Gastrocnemius medialis (tissue), 4 donors: ENCODE data around the gene UTP20. TPM values are rescaled to one million over a fixed set of nuclear protein-coding genes. Genes with fewer than 3 reads are reported as not detected.

Source experiments
- ATAC-seq, 2 donors: fragments of 150-250 bp; one replicate each; pipeline ENCODE4 v1.9.1; 2016
- DNase-seq, 2 donors: peaks; one replicate each; pipeline ENCODE4 v3.0.0-alpha.2; 2019
- H3K27ac ChIP-seq, 4 donors: fragments of 200-600 bp; sonication (generic); 1 replicate in 1 of 4; 2 replicates in 3 of 4; pipeline ENCODE4 v1.5.1; 2016 to 2018; ENCODE audit warnings: mild to moderate bottlenecking in 2 of 4, moderate library complexity in 1 of 4
- H3K27me3 ChIP-seq, 3 donors: fragments of 200-600 bp; sonication (generic) in 2 of 3; 1 replicate in 1 of 3; 2 replicates in 2 of 3; pipeline versions ENCODE4 v1.5.1 to v1.6.0; 2016 to 2019; ENCODE audit warnings: mild to moderate bottlenecking in 1 of 3, moderate library complexity in 1 of 3
- H3K36me3 ChIP-seq, 2 donors: fragments of 200-600 bp; sonication (generic) in 1 of 2; one replicate each; pipeline ENCODE4 v1.5.1; 2017 to 2018
- H3K4me1 ChIP-seq, 2 donors: fragments of 200-600 bp; sonication (generic) in 1 of 2; one replicate each; pipeline ENCODE4 v1.5.1; 2016 to 2017; ENCODE audit warnings: mild to moderate bottlenecking in 2 of 2
- H3K4me3 ChIP-seq, 4 donors: fragments of 200-600 bp; sonication (generic) in 3 of 4; 1 replicate in 1 of 4; 2 replicates in 3 of 4; pipeline ENCODE4 v1.5.1; 2016 to 2019; ENCODE audit warnings: mild to moderate bottlenecking in 2 of 4
- H3K9me3 ChIP-seq, 3 donors: fragments of 200-600 bp; sonication (generic) in 2 of 3; 1 replicate in 1 of 3; 2 replicates in 2 of 3; pipeline ENCODE4 v1.5.1; 2016 to 2019
- POLR2A ChIP-seq, 2 donors: fragments of 450-650 bp; IDR thresholded peaks; one replicate each; pipeline ENCODE4 v1.6.1; 2017; ENCODE audit warnings: antibody characterized with exemption in 2 of 2, mild to moderate bottlenecking in 2 of 2, moderate library complexity in 2 of 2
- in situ Hi-C, 4 donors: fragments of 200-750 bp; cut with MboI; loops; one replicate each; pipeline versions ENCODE4 v1.15.0 to v1.8.0; 2017; ENCODE audit warnings: low sequenced_read_pairs in 4 of 4
- intact Hi-C: fragments of 100-400 bp; cut with DNase I; formaldehyde crosslinking; loops from one replicate; pipeline ENCODE4 v1.15.1; 2023; ENCODE audit warnings: low total_unique reads
- total RNA-seq, 4 donors: library from RNA; depleted of rRNA; stranded (reverse); fragments of >200 nt; gene quantifications; one replicate each; pipeline versions ENCODE4 v1.1.0 to v1.2.3, GENCODE V29; 2016
- TF ChIP-seq, protein P1 (sequence below), 5 experiments: fragments of 450-650 bp in 3 of 5; fragments of 200-600 bp in 2 of 5; sonication (generic) in 2 of 5; IDR thresholded peaks in 4 of 5; conservative IDR thresholded peaks in 1 of 5; 1 replicate in 4 of 5; 2 replicates in 1 of 5; pipeline ENCODE4 v1.5.1; 2016 to 2019; ENCODE audit warnings: antibody characterized with exemption in 5 of 5, mild to moderate bottlenecking in 3 of 5, moderate library complexity in 3 of 5

UTP20 gene
- total RNA-seq, 4 donors from 2014 or later, result 5.9 to 15.5 (median 10.3) TPM

DNA sequence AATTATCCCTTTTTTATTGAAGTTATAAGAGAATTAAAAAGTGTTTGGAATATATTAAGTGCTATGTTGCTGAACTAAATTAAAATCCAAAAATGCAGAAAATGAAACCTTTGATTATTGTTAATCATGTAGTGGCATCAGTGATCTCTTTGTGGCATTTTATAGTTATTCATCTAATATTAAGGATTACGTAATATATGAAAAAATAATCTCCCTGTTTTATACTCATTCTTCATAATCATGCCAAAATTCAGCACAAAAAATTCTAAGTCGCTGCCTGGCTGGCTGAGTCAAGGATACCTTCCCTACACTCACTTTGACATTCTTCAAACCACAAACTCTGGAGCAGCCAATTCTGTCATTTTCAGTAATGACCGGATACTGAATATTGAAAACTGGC, 64.0 kb downstream of the UTP20 start:
- Histone ChIP-seq H3K9me3 (no peaks in the 10 kb centered on the region), H3K4me1 (no peaks in the 10 kb centered on the region), H3K36me3 (peaks cover 5 to 87% of the 10 kb centered on the region in 2 donors), H3K27ac (no peak overlapping the region), H3K4me3 (no peak overlapping the region), H3K27me3 (no peaks in the 10 kb centered on the region)
- TF ChIP-seq POLR2A (IDR thresholded peaks at IDR 0.05), result no peak
- TF ChIP-seq, protein P1, sequence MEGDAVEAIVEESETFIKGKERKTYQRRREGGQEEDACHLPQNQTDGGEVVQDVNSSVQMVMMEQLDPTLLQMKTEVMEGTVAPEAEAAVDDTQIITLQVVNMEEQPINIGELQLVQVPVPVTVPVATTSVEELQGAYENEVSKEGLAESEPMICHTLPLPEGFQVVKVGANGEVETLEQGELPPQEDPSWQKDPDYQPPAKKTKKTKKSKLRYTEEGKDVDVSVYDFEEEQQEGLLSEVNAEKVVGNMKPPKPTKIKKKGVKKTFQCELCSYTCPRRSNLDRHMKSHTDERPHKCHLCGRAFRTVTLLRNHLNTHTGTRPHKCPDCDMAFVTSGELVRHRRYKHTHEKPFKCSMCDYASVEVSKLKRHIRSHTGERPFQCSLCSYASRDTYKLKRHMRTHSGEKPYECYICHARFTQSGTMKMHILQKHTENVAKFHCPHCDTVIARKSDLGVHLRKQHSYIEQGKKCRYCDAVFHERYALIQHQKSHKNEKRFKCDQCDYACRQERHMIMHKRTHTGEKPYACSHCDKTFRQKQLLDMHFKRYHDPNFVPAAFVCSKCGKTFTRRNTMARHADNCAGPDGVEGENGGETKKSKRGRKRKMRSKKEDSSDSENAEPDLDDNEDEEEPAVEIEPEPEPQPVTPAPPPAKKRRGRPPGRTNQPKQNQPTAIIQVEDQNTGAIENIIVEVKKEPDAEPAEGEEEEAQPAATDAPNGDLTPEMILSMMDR (IDR thresholded peaks at IDR 0.05 in 4 of 5, conservative IDR thresholded peaks at IDR 0.05 in 1 of 5), result no peak
- ATAC-seq, result no peak
- intact Hi-C loops (no loop called here), in situ Hi-C loops (no loop called here)
- DNase-seq, result no peak

DNA sequence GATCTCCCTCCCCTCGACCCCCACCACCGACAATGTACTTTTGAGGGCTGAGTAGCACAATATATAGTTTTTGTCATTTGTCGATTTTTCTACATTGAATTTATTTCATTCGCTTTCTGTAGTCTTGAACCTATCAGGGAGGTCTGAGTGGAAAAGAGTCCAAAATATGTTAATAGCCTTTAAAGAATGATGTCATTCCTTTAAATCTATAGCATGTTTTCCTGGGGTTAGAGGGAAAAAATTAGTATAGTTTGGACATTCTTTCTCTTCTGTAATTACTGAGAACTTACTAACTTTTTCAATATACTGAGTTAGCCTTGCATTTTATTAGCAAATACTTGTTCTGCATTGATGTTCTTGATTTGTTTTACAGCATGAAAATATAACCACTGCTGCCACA, 71.8 kb downstream of the UTP20 start:
- H3K36me3 ChIP-seq, result peaks cover 6 to 81% of the 10 kb centered on the region in 2 donors
- intact Hi-C loops, result no loop called here
- no peak for ATAC-seq

DNA sequence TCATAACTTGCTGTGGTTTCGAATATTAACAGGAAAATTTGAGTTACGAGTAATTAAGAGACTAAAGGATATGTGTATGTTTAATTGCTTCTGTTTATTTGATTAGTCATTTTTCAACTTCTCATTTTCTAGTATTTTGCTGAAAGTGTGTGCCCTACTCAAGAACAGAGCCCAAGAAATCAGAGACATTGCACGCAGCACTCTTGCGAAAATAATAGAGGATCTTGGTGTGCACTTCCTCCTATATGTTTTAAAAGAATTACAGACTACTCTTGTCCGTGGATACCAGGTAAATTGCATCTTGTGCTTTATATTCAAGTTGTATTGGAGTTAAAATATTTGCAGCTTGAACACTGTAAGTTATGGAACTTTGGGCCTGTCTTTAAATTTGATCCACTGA, 76.9 kb downstream of the UTP20 start:
- H3K36me3 ChIP-seq, result peaks cover 2 to 79% of the 10 kb centered on the region in 2 donors
- no peak overlapping the region for H3K27ac ChIP-seq
- in situ Hi-C loops (no loop called here), intact Hi-C loops (no loop called here)
- no peaks in the 10 kb centered on the region for H3K9me3 ChIP-seq
- TF ChIP-seq, protein P1 (IDR thresholded peaks at IDR 0.05 in 4 of 5, conservative IDR thresholded peaks at IDR 0.05 in 1 of 5), result no peak
- TF ChIP-seq POLR2A (IDR thresholded peaks at IDR 0.05), result no peak
- ATAC-seq, result no peak
- no peak for DNase-seq
- H3K4me3 ChIP-seq, result no peak overlapping the region
- H3K27me3 ChIP-seq, result no peaks in the 10 kb centered on the region
- H3K4me1 ChIP-seq, result no peaks in the 10 kb centered on the region

More for the DNA sequence above, 71.8 kb downstream of the UTP20 start:
- Histone ChIP-seq H3K27ac (no peak overlapping the region), H3K4me1 (no peaks in the 10 kb centered on the region), H3K27me3 (no peaks in the 10 kb centered on the region), H3K9me3 (no peaks in the 10 kb centered on the region), H3K4me3 (no peak overlapping the region)
- TF ChIP-seq, protein P1 (IDR thresholded peaks at IDR 0.05 in 4 of 5, conservative IDR thresholded peaks at IDR 0.05 in 1 of 5), result no peak
- TF ChIP-seq POLR2A (IDR thresholded peaks at IDR 0.05), result no peak
- in situ Hi-C loops, result no loop called here
- DNase-seq, result no peak

DNA sequence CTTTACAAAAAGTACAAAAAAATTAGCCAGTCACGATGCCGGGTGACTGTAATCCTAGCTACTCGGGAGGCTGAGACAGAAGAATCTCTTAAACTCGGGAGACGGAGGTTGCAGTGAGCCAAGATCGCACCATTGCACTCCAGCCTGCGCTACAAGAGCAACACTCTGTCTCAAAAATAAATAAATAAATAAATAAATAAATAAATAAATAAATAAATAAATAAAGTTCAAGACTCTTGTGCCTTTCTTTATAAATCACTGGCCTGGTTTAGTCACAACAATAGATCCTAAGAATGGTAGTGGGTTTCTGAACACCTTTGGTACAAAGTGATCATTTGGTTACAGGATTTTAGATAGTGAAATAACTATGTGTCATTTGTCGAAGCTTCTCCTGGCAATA, 81.5 kb downstream of the UTP20 start:
- no peaks in the 10 kb centered on the region for H3K4me1 ChIP-seq
- in situ Hi-C loops (no loop called here), intact Hi-C loops (no loop called here)
- H3K9me3 ChIP-seq, result no peaks in the 10 kb centered on the region
- no peak overlapping the region for H3K4me3 ChIP-seq
- TF ChIP-seq POLR2A (IDR thresholded peaks at IDR 0.05), result no peak
- TF ChIP-seq, protein P1 (IDR thresholded peaks at IDR 0.05 in 4 of 5, conservative IDR thresholded peaks at IDR 0.05 in 1 of 5), result no peak
- ATAC-seq, result no peak
- DNase-seq, result no peak
- peaks cover 0 to 67% of the 10 kb centered on the region in 2 donors for H3K36me3 ChIP-seq
- no peak overlapping the region for H3K27ac ChIP-seq
- no peaks in the 10 kb centered on the region for H3K27me3 ChIP-seq

DNA sequence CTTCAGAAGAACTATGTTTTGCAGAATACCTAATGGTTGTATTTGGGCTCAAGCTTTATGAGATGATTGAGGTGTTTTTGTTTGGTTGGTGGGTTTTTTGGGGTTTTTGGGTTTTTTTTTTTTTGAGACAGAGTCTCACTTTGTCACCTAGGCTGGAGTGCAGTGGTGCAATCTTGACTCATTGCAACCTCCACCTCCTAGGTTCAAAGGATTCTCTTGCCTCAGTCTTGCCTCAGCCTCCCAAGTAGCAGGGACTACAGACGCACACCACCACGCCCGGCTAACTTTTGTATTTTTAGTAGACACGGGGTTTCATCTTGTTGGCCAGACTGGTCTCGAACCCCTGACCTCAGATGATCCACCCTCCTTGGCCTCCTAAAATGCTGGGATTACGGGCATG, 88.1 kb downstream of the UTP20 start:
- Histone ChIP-seq H3K36me3 (peaks cover 0 to 74% of the 10 kb centered on the region in 2 donors), H3K27ac (no peak overlapping the region), H3K27me3 (no peaks in the 10 kb centered on the region), H3K4me1 (peaks cover 0 to 8% of the 10 kb centered on the region in 2 donors), H3K4me3 (no peak overlapping the region), H3K9me3 (no peaks in the 10 kb centered on the region)
- DNase-seq (no peak), ATAC-seq (no peak)
- in situ Hi-C loops (no loop called here), intact Hi-C loops (no loop called here)
- TF ChIP-seq, protein P1 (IDR thresholded peaks at IDR 0.05 in 4 of 5, conservative IDR thresholded peaks at IDR 0.05 in 1 of 5), result no peak
- TF ChIP-seq POLR2A (IDR thresholded peaks at IDR 0.05), result no peak
